ENCODE data around the gene TMEM19. TPM values are rescaled to one million over a fixed set of nuclear protein-coding genes. Genes with fewer than 3 reads are reported as not detected.

TMEM19 gene
- total and polyA plus RNA-seq, 2 of the 8 experiments (the other 6 are each of a cell fraction or from before 2014, with no cell fraction given) = 12.6 to 19.1 TPM

GRCh38 chr12:71683633-71684032 lies 2.2 kb upstream of the TMEM19 start:
- Histone ChIP-seq H3K27me3 (replicated peaks in 1 of 4; ENCODE audit: control insufficient read depth in 3 of 4, extremely low read depth in 1 of 4, insufficient read depth in 3 of 4, low read length in 3 of 4) (no peaks in the 10 kb centered on the region), H3K27ac (ENCODE audit: low read depth, low read length) (no peak overlapping the region), H3K56ac (replicated peaks; ENCODE audit: insufficient read length, low read depth, low read length) (no peak overlapping the region), H3K18ac (ENCODE audit: extremely low read depth, low read length) (no peak overlapping the region), H4K8ac (ENCODE audit: extremely low read depth, insufficient read depth, low read length) (no peak overlapping the region), H3K14ac (ENCODE audit: insufficient read length) (no peak overlapping the region), H2BK12ac (ENCODE audit: low read depth, low read length) (no peak overlapping the region), H3K9me3 (ENCODE audit: insufficient read depth in 2 of 2, low read depth in 1 of 2, low read length in 1 of 2) (no peaks in the 10 kb centered on the region), H3K9ac (replicated peaks in 1 of 4; ENCODE audit: extremely low read depth in 1 of 4, low read depth in 3 of 4, low read length in 3 of 4) (no peak overlapping the region), H3K4ac (replicated peaks; ENCODE audit: insufficient read length, low read depth, low read length) (no peak overlapping the region), H3K4me1 (replicated peaks in 1 of 4; ENCODE audit: control insufficient read depth in 3 of 4, insufficient read depth in 4 of 4, low read length in 3 of 4) (no peaks in the 10 kb centered on the region), H3K23me2 (ENCODE audit: low read depth, low read length) (peaks cover 2% of the 10 kb centered on the region; the same call in 1 of the 2 replicates), H3K4me3 (ENCODE audit: extremely low read depth in 1 of 4, insufficient read depth in 2 of 4, low read depth in 3 of 4, low read length in 4 of 4) (no peak overlapping the region), H3K23ac (ENCODE audit: insufficient read length) (no peak overlapping the region), H3K79me2 (ENCODE audit: control insufficient read depth in 1 of 2, insufficient read depth in 2 of 2, low read length in 2 of 2) (no peaks in the 10 kb centered on the region), H3K4me2 (ENCODE audit: insufficient read depth in 1 of 2, low read depth in 2 of 2, low read length in 2 of 2) (no peak overlapping the region), H3K36me3 (ENCODE audit: control insufficient read depth in 2 of 4, insufficient read depth in 4 of 4, low read length in 3 of 4) (no peaks in the 10 kb centered on the region), H2BK120ac (replicated peaks; ENCODE audit: low read depth, low read length) (no peak overlapping the region), H2BK20ac (ENCODE audit: low read length) (no peak overlapping the region), H4K5ac (ENCODE audit: insufficient read length, low read depth, low read length) (no peak overlapping the region), H2AFZ (ENCODE audit: low read length) (no peak overlapping the region), H3K79me1 (ENCODE audit: low read depth, low read length) (no peaks in the 10 kb centered on the region), H4K91ac (replicated peaks; ENCODE audit: insufficient read length, low read length) (no peak overlapping the region), H4K20me1 (replicated peaks in 1 of 2; ENCODE audit: control insufficient read depth in 1 of 2, insufficient read depth in 2 of 2, low read length in 2 of 2) (no peaks in the 10 kb centered on the region), H2BK15ac (ENCODE audit: low read length) (no peak overlapping the region), H2AK5ac (ENCODE audit: low read depth, low read length) (no peak overlapping the region), H2BK5ac (ENCODE audit: low read depth, low read length) (no peak overlapping the region)
- DNase-seq (ENCODE audit: low read depth in 1 of 2, low spot score in 2 of 2) (no peak), FAIRE-seq (no peak)
- POLR2A ChIA-PET (ENCODE audit: partially characterized antibody) = interaction anchor here (1.5 to 6.1 kb wide), 2 partner anchors 13 to 19 kb away, joined by 3 to 81 read pairs; partner anchors contain the start of genes THAP2 and ZFC3H1
- CTCF ChIA-PET (ENCODE audit: partially characterized antibody) = interaction anchor here (1.3 to 4.1 kb wide), 2 partner anchors 19 to 64 kb away, joined by 7 to 21 read pairs; partner anchors contain the start of genes THAP2 and ZFC3H1
- 93% methylated on average over 5 of the region's 5 CpGs; no CpG with 5 or more reads in 1 of the 2 experiments for WGBS, 2 experiments (ENCODE audit: extremely low coverage in 1 of 2, insufficient coverage in 1 of 2, insufficient read length in 1 of 2, insufficient replicate concordance in 2 of 2, low coverage in 1 of 2, low lambda C conversion rate in 2 of 2, missing lambda C conversion rate in 1 of 2)
- TF ChIP-seq RBBP5 (IDR thresholded peaks at IDR 0.05; ENCODE audit: borderline replicate concordance, low read depth, low read length) (no peak), NRF1 (IDR thresholded peaks at IDR 0.05; ENCODE audit: low read depth, low read length) (no peak), CEBPB (IDR thresholded peaks at IDR 0.05; ENCODE audit: low read depth, low read length) (no peak)

Measured in H1 (cell line).